H9 (cell line): ENCODE data around the gene LGALS3. TPM values are rescaled to one million over a fixed set of nuclear protein-coding genes. Genes with fewer than 3 reads are reported as not detected.

Experiments
- DNase-seq: peaks from one replicate; pipeline ENCODE4 v3.0.0-alpha.2; 2017
- H2AFZ ChIP-seq: one replicate; pipeline ENCODE4 v1.6.1; 2013; ENCODE audit warnings: mild to moderate bottlenecking, low read length, control low read depth, moderate library complexity
- H2AK5ac ChIP-seq: 2 replicates; pipeline ENCODE4 v1.6.1; 2013; ENCODE audit warnings: low read length, control low read depth, mixed read lengths; ENCODE audit not compliant: insufficient read length
- H2BK120ac ChIP-seq: one replicate; pipeline ENCODE4 v1.6.1; 2013; ENCODE audit warnings: low read depth, mild to moderate bottlenecking, low read length, control low read depth, inconsistent platforms; ENCODE audit not compliant: poor library complexity, severe bottlenecking
- H2BK12ac ChIP-seq: 2 replicates; pipeline ENCODE4 v1.6.1; 2013; ENCODE audit warnings: low read length, control low read depth, mixed read lengths, low read depth; ENCODE audit not compliant: insufficient read length
- H2BK15ac ChIP-seq: 2 replicates; pipeline ENCODE4 v1.6.1; 2013; ENCODE audit warnings: low read depth, low read length, control low read depth
- H2BK20ac ChIP-seq: one replicate; pipeline ENCODE4 v1.6.1; 2013; ENCODE audit warnings: low read depth, mild to moderate bottlenecking, low read length, control low read depth, inconsistent platforms; ENCODE audit not compliant: poor library complexity, severe bottlenecking
- H2BK5ac ChIP-seq: 2 replicates; pipeline ENCODE4 v1.6.1; 2013; ENCODE audit warnings: low read length, control low read depth, mixed read lengths; ENCODE audit not compliant: insufficient read length
- H3K14ac ChIP-seq: 2 replicates; pipeline ENCODE4 v1.6.1; 2013; ENCODE audit warnings: low read length, control low read depth; ENCODE audit not compliant: insufficient read depth
- H3K18ac ChIP-seq: 2 replicates; pipeline ENCODE4 v1.6.1; 2013; ENCODE audit warnings: low read depth, mild to moderate bottlenecking, mixed read lengths, low read length, control low read depth; ENCODE audit not compliant: insufficient read length
- H3K23ac ChIP-seq: 2 replicates; pipeline ENCODE4 v1.6.1; 2013; ENCODE audit warnings: low read length, control low read depth, mixed read lengths, low read depth; ENCODE audit not compliant: insufficient read length
- H3K23me2 ChIP-seq: 2 replicates; pipeline ENCODE4 v1.6.1; 2013; ENCODE audit warnings: low read depth, mild to moderate bottlenecking, mixed read lengths, low read length, control low read depth; ENCODE audit not compliant: insufficient read length, poor library complexity, severe bottlenecking
- H3K27ac ChIP-seq: 2 replicates; pipeline ENCODE4 v1.5.1; 2013; ENCODE audit warnings: low read length, control low read depth, mixed read lengths, low read depth; ENCODE audit not compliant: insufficient read length
- H3K27me3 ChIP-seq: 2 replicates; pipeline ENCODE4 v1.6.1; 2013; ENCODE audit warnings: low read length, control low read depth, inconsistent platforms; ENCODE audit not compliant: insufficient read depth
- H3K4ac ChIP-seq: 2 replicates; pipeline ENCODE4 v1.6.1; 2013; ENCODE audit warnings: low read depth, mild to moderate bottlenecking, control low read depth, inconsistent platforms, low read length, moderate library complexity
- H3K4me1 ChIP-seq: 2 replicates; pipeline ENCODE4 v1.6.1; 2013; ENCODE audit warnings: low read length, control low read depth, inconsistent platforms; ENCODE audit not compliant: insufficient read depth
- H3K4me2 ChIP-seq: 2 replicates; pipeline ENCODE4 v1.6.1; 2013; ENCODE audit warnings: low read length, control low read depth, mixed read lengths; ENCODE audit not compliant: insufficient read length, insufficient read depth
- H3K56ac ChIP-seq: 2 replicates; pipeline ENCODE4 v1.6.1; 2013; ENCODE audit warnings: low read depth, mild to moderate bottlenecking, mixed read lengths, low read length, control low read depth; ENCODE audit not compliant: insufficient read length
- H3K79me1 ChIP-seq: 2 replicates; pipeline ENCODE4 v1.6.1; 2013; ENCODE audit warnings: low read depth, mild to moderate bottlenecking, moderate library complexity, low read length, control low read depth, inconsistent platforms; ENCODE audit not compliant: insufficient read depth, poor library complexity, severe bottlenecking
- H3K79me2 ChIP-seq: 2 replicates; pipeline ENCODE4 v1.6.1; 2013; ENCODE audit warnings: low read length, control low read depth, inconsistent platforms; ENCODE audit not compliant: insufficient read depth
- H3K9ac ChIP-seq: 2 replicates; pipeline ENCODE4 v1.6.1; 2013; ENCODE audit warnings: low read length, control low read depth, mixed read lengths; ENCODE audit not compliant: insufficient read length; ENCODE audit errors: extremely low read depth
- H3K9me3 ChIP-seq: one replicate; pipeline ENCODE4 v1.6.1; 2013; ENCODE audit warnings: low read depth, low read length, inconsistent platforms; ENCODE audit not compliant: control insufficient read depth
- H3T11ph ChIP-seq: one replicate; pipeline ENCODE4 v1.6.1; 2013; ENCODE audit warnings: mild to moderate bottlenecking, low read length, control low read depth, inconsistent platforms
- H4K20me1 ChIP-seq: one replicate; pipeline ENCODE4 v1.6.1; 2013; ENCODE audit not compliant: control insufficient read depth, insufficient read length, insufficient read depth
- H4K5ac ChIP-seq: 2 replicates; pipeline ENCODE4 v1.6.1; 2013; ENCODE audit warnings: low read depth, mild to moderate bottlenecking, mixed read lengths, low read length, control low read depth; ENCODE audit not compliant: insufficient read length
- H4K8ac ChIP-seq: replicated peaks from 2 replicates; pipeline ENCODE4 v1.6.1; 2013; ENCODE audit warnings: low read length, control low read depth, mixed read lengths, low read depth; ENCODE audit not compliant: insufficient read length
- H4K91ac ChIP-seq: 2 replicates; pipeline ENCODE4 v1.6.1; 2013; ENCODE audit warnings: low read depth, mild to moderate bottlenecking, moderate library complexity, mixed read lengths, low read length, control low read depth; ENCODE audit not compliant: insufficient read length
- H3K27ac Mint-ChIP-seq, 3 experiments: 2 replicates in 2 of 3; 3 replicates in 1 of 3; pipeline ENCODE4 v1.8.0; 2020 to 2021; ENCODE audit warnings: mixed read lengths in 3 of 3, mild to moderate bottlenecking in 1 of 3, moderate library complexity in 1 of 3
- H3K27me3 Mint-ChIP-seq: 2 replicates; pipeline ENCODE4 v1.8.0; 2021; ENCODE audit warnings: low read depth, mild to moderate bottlenecking, moderate library complexity, mixed read lengths
- H3K36me3 Mint-ChIP-seq, 3 experiments: 2 replicates in 2 of 3; 3 replicates in 1 of 3; pipeline ENCODE4 v1.8.0; 2020 to 2021; ENCODE audit warnings: low read depth in 3 of 3, mixed read lengths in 3 of 3; ENCODE audit not compliant: insufficient read depth in 1 of 3
- H3K4me1 Mint-ChIP-seq, 2 experiments: 2 replicates each; pipeline ENCODE4 v1.8.0; 2020; ENCODE audit warnings: mixed read lengths in 2 of 2
- H3K4me3 Mint-ChIP-seq, 2 experiments: 2 replicates in 1 of 2; 3 replicates in 1 of 2; pipeline ENCODE4 v1.8.0; 2020 to 2021; ENCODE audit warnings: mild to moderate bottlenecking in 2 of 2, mixed read lengths in 2 of 2, moderate library complexity in 1 of 2
- H3K9me3 Mint-ChIP-seq, 2 experiments: 2 replicates in 1 of 2; 3 replicates in 1 of 2; pipeline ENCODE4 v1.8.0; 2020; ENCODE audit warnings: mild to moderate bottlenecking in 2 of 2, mixed read lengths in 2 of 2, moderate library complexity in 1 of 2
- WGBS: extraction: QIAGEN DNeasy Blood & Tissue Kit; methylation state at CpG from one replicate; pipeline ENCODE4 v1.1.7; 2013; ENCODE audit warnings: missing lambda C conversion rate, low lambda C conversion rate, mixed read lengths; ENCODE audit not compliant: insufficient read length; ENCODE audit errors: extremely low coverage; 5-methylcytosine and 5-hydroxymethylcytosine counted together
- total RNA-seq: library from RNA; stranded (reverse); gene quantifications from 2 replicates; pipeline ENCODE4 v1.2.1, GENCODE V29; 2021
- TF ChIP-seq, protein P1 (sequence below): fragments of 200-600 bp; sonication (generic); conservative IDR thresholded peaks from 3 replicates; pipeline ENCODE4 v1.8.0; 2021; ENCODE audit warnings: antibody characterized with exemption, mild to moderate bottlenecking

Gene LGALS3
- total RNA-seq, 1 experiment from 2014 or later, result 4.0 TPM

DNA sequence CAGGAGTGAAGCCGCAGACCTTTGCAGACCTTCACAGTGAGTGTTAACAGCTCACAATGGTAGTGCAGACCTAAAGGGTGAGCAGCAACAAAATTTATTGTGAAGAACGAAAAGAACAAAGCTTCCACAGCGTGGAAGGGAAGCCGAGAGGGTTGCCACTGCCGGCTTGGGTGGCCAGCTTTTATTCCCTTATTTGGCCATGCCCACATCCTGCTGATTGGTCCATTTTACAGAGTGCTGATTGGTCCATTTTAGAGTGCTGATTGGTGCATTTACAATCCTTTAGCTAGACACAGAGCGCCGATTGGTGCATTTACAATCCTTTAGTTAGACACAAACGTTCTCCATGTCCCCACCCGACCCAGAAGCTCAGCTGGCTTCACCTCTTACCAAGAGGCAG is 42.1 kb upstream of the LGALS3 start:
- no peak overlapping the region for H2BK5ac ChIP-seq
- no peak overlapping the region for H4K5ac ChIP-seq
- H3K4me2 ChIP-seq, result no peak overlapping the region
- no peak overlapping the region for H2BK12ac ChIP-seq
- no peak overlapping the region for H3K27ac Mint-ChIP-seq
- H4K91ac ChIP-seq, result no peak overlapping the region
- TF ChIP-seq, protein P1, sequence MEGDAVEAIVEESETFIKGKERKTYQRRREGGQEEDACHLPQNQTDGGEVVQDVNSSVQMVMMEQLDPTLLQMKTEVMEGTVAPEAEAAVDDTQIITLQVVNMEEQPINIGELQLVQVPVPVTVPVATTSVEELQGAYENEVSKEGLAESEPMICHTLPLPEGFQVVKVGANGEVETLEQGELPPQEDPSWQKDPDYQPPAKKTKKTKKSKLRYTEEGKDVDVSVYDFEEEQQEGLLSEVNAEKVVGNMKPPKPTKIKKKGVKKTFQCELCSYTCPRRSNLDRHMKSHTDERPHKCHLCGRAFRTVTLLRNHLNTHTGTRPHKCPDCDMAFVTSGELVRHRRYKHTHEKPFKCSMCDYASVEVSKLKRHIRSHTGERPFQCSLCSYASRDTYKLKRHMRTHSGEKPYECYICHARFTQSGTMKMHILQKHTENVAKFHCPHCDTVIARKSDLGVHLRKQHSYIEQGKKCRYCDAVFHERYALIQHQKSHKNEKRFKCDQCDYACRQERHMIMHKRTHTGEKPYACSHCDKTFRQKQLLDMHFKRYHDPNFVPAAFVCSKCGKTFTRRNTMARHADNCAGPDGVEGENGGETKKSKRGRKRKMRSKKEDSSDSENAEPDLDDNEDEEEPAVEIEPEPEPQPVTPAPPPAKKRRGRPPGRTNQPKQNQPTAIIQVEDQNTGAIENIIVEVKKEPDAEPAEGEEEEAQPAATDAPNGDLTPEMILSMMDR, result no peak
- H3K36me3 Mint-ChIP-seq, result no peaks in the 10 kb centered on the region
- no peak overlapping the region for H3K27ac ChIP-seq
- H2AFZ ChIP-seq, result no peak overlapping the region
- H2BK120ac ChIP-seq, result no peak overlapping the region
- H4K8ac ChIP-seq, result no peak overlapping the region
- H2BK15ac ChIP-seq, result no peak overlapping the region
- H4K20me1 ChIP-seq, result no peaks in the 10 kb centered on the region
- no CpG with 5 or more reads among the region's 9 CpGs for WGBS
- H3K4me1 Mint-ChIP-seq, result peaks cover 2 to 5% of the 10 kb centered on the region in 2 experiments; a peak in 3 of 4 replicates
- H2AK5ac ChIP-seq, result no peak overlapping the region
- H3K4ac ChIP-seq, result no peak overlapping the region
- no peak overlapping the region for H2BK20ac ChIP-seq
- no peaks in the 10 kb centered on the region for H3K23me2 ChIP-seq
- no peak overlapping the region for H3T11ph ChIP-seq
- H3K9me3 Mint-ChIP-seq, result no peaks in the 10 kb centered on the region
- no peak overlapping the region for H3K56ac ChIP-seq
- no peak for DNase-seq
- H3K23ac ChIP-seq, result no peak overlapping the region
- H3K79me2 ChIP-seq, result no peaks in the 10 kb centered on the region
- no peak overlapping the region for H3K9ac ChIP-seq
- no peaks in the 10 kb centered on the region for H3K27me3 ChIP-seq
- H3K9me3 ChIP-seq, result no peaks in the 10 kb centered on the region
- no peak overlapping the region for H3K4me3 Mint-ChIP-seq
- H3K79me1 ChIP-seq, result no peaks in the 10 kb centered on the region
- H3K4me1 ChIP-seq, result no peaks in the 10 kb centered on the region
- H3K27me3 Mint-ChIP-seq, result peaks cover 5% of the 10 kb centered on the region; the same call in 1 of the 2 replicates
- H3K14ac ChIP-seq, result no peak overlapping the region
- no peak overlapping the region for H3K18ac ChIP-seq
